ENCODE data around the gene NDUFB4.

NDUFB4 gene

GRCh38 chr3:120559242-120560061 lies 36.7 kb upstream of the NDUFB4 start:
- Histone ChIP-seq H3K9ac (ENCODE audit: insufficient read length) (peak overlapping the region; percentile 9), H3K4me3 (peak overlapping the region; percentile 78), H3K27ac (no peak overlapping the region), H3K9me3 (ENCODE audit: low read depth, low read length) (no peaks in the 10 kb centered on the region), H3K36me3 (ENCODE audit: insufficient read depth, low read length) (no peaks in the 10 kb centered on the region)
- no peak for TF ChIP-seq FOXP2 (optimal IDR thresholded peaks at IDR 0.05; ENCODE audit: control extremely low read depth, extremely low read length, insufficient read depth)
- TF ChIP-seq POLR2AphosphoS5 (IDR thresholded peaks at IDR 0.05; ENCODE audit: borderline replicate concordance, low read depth, low read length) = no peak
- no peak for TF ChIP-seq EZH2 (IDR thresholded peaks at IDR 0.05)
- DNase-seq (ENCODE audit: low read depth, low spot score) = no peak

DNA sequence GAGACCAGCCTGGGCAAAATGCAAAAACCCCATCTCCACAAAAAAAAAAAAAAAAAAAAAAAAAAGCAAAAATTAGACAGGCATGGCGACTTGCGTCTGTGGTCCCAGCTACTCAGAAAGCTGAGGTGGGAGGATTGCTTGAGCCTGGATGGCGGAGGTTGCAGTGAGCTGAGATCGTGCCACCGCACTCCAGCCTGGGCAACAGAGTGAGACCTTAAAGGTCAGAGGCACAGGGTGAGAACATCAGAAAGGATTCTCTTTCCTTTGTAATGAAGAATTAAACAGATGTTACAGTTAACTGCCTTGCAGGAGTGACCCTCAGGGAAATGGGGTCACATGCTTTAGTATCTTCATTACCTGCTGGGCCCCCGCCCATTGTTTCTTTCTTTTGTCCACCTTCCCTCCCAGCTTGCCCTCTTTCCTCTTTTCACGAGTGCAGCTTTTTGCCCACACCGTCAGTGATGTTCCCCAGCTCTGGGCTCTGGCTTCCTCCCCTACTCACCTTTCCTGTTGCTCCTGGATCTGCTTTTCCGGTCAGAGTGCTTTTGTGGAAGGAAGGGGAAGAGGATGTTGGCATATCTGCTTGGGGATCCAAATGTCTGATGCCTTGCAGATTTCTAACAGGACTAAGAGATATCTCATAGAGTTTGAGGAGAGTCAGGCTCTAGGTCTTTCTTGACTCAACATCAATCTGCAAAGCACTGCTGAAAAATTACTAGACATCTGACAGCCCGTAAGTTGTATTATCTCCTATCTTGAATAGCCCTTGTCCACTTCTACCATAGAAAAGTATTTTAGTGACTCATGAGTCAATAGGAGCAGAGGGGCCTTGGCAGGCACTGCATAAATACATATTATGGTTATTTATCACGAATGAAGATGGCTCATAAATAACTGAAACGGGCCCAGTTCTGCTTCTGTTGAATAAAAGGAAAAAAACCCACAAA lies 35.6 kb upstream of the NDUFB4 start:
- no peak for DNase-seq (ENCODE audit: low read depth, low spot score)
- no peak overlapping the region for H3K4me3 ChIP-seq
- H3K36me3 ChIP-seq (ENCODE audit: insufficient read depth, low read length) = no peaks in the 10 kb centered on the region
- no peaks in the 10 kb centered on the region for H3K9me3 ChIP-seq (ENCODE audit: low read depth, low read length)
- H3K27ac ChIP-seq = no peak overlapping the region
- no peak for TF ChIP-seq FOXP2 (optimal IDR thresholded peaks at IDR 0.05; ENCODE audit: control extremely low read depth, extremely low read length, insufficient read depth)
- TF ChIP-seq POLR2AphosphoS5 (IDR thresholded peaks at IDR 0.05; ENCODE audit: borderline replicate concordance, low read depth, low read length) = no peak
- H3K9ac ChIP-seq (ENCODE audit: insufficient read length) = no peak overlapping the region

- H3K9me3 ChIP-seq (ENCODE audit: low read depth, low read length) = no peaks in the 10 kb centered on the region
- no peak overlapping the region for H3K27ac ChIP-seq
- H3K4me3 ChIP-seq = no peak overlapping the region
- TF ChIP-seq POLR2AphosphoS5 (IDR thresholded peaks at IDR 0.05; ENCODE audit: borderline replicate concordance, low read depth, low read length) = no peak
- TF ChIP-seq FOXP2 (optimal IDR thresholded peaks at IDR 0.05; ENCODE audit: control extremely low read depth, extremely low read length, insufficient read depth) = no peak
- no peak for TF ChIP-seq EZH2 (IDR thresholded peaks at IDR 0.05)
- no peak overlapping the region for H3K9ac ChIP-seq (ENCODE audit: insufficient read length)
- DNase-seq (ENCODE audit: low read depth, low spot score) = no peak
- H3K36me3 ChIP-seq (ENCODE audit: insufficient read depth, low read length) = no peaks in the 10 kb centered on the region
Observed at GRCh38 chr3:120561251-120562045, 34.7 kb upstream of the NDUFB4 start.

DNA sequence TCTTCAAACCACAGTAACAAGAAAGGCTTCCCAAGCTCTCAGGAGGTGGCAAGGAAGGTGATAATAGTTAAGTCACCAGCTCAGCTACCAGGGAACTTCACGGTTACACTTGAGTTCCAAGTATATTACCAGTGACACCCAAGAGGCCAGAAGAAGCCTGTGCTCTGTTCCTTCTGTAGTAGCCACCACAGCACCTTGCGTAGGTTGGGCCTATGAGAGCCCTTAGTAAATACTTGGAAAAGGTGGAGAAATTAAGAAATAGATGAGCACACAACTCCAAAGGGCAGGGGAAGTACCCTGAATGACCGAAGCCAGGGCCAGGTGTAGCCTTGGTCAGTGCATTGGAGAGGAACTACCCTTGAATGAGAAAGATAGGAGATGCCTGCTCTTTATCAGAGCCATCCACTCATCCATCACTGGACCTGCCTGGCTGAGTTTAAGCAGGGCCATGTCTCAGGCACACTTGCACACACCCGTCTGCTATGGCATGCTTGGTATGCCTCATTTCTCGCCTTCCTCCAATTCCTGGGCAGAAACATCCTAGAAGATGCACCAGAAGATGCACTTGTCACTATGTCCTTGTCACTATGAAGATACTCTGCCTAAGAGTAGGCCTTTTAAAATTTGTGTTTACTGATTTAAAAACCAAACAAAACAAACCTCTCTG lies 32.6 kb upstream of the NDUFB4 start:
- Histone ChIP-seq H3K36me3 (ENCODE audit: insufficient read depth, low read length) (no peaks in the 10 kb centered on the region), H3K4me3 (no peak overlapping the region), H3K9ac (ENCODE audit: insufficient read length) (no peak overlapping the region), H3K27ac (no peak overlapping the region), H3K9me3 (ENCODE audit: low read depth, low read length) (no peaks in the 10 kb centered on the region)
- no peak for DNase-seq (ENCODE audit: low read depth, low spot score)
- TF ChIP-seq FOXP2 (optimal IDR thresholded peaks at IDR 0.05; ENCODE audit: control extremely low read depth, extremely low read length, insufficient read depth) = no peak
- no peak for TF ChIP-seq POLR2AphosphoS5 (IDR thresholded peaks at IDR 0.05; ENCODE audit: borderline replicate concordance, low read depth, low read length)
- TF ChIP-seq EZH2 (IDR thresholded peaks at IDR 0.05) = no peak

DNA sequence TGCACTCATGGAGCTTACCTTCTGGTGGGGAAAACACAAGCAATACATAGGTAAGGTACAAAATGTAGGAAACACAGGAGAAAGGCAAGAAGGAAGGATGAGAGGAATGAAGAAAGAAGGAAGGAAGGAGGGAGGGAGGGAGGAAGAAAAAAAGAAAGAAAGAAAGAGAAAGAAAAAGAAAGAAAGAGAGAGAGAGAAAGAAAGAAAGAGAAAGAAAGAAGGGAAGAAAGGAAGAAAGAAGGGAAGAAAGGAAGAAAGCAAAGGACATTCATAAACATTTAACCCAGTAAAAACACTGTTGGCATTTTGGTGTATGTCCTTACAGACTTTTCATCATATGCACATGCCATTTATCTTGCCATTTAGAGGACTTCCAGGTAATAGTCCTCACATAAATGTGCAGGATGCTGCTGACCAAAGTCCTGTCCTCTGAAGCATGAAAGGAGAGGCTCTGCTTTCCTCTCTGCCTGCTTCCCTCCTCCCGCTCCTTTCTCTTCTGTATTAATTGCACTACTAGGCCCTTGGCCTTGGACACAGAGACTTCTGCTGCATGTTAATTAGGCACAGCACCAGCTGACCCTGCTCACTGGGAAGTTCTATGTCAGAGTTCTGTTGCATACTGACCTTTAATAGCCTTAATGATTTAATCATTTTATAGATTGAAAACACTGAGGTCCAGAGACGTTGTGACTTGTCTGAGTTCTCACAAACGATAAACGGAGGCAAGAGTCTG lies 29.7 kb upstream of the NDUFB4 start:
- Histone ChIP-seq H3K36me3 (ENCODE audit: insufficient read depth, low read length) (no peaks in the 10 kb centered on the region), H3K27ac (no peak overlapping the region), H3K4me3 (no peak overlapping the region), H3K9ac (ENCODE audit: insufficient read length) (no peak overlapping the region), H3K9me3 (ENCODE audit: low read depth, low read length) (no peaks in the 10 kb centered on the region)
- no peak for TF ChIP-seq FOXP2 (optimal IDR thresholded peaks at IDR 0.05; ENCODE audit: control extremely low read depth, extremely low read length, insufficient read depth)
- no peak for TF ChIP-seq POLR2AphosphoS5 (IDR thresholded peaks at IDR 0.05; ENCODE audit: borderline replicate concordance, low read depth, low read length)
- TF ChIP-seq EZH2 (IDR thresholded peaks at IDR 0.05) = no peak
- no peak for DNase-seq (ENCODE audit: low read depth, low spot score)

GRCh38 chr3:120567370-120568201 lies 28.6 kb upstream of the NDUFB4 start:
- H3K9ac ChIP-seq (ENCODE audit: insufficient read length) = no peak overlapping the region
- TF ChIP-seq EZH2 (IDR thresholded peaks at IDR 0.05) = no peak
- TF ChIP-seq FOXP2 (optimal IDR thresholded peaks at IDR 0.05; ENCODE audit: control extremely low read depth, extremely low read length, insufficient read depth) = no peak
- TF ChIP-seq POLR2AphosphoS5 (IDR thresholded peaks at IDR 0.05; ENCODE audit: borderline replicate concordance, low read depth, low read length) = no peak
- no peaks in the 10 kb centered on the region for H3K9me3 ChIP-seq (ENCODE audit: low read depth, low read length)
- H3K36me3 ChIP-seq (ENCODE audit: insufficient read depth, low read length) = no peaks in the 10 kb centered on the region
- no peak for DNase-seq (ENCODE audit: low read depth, low spot score)
- peak overlapping the region; percentile 29 for H3K4me3 ChIP-seq
- H3K27ac ChIP-seq = no peak overlapping the region

Data from SK-N-MC (cell line).